ENCODE data around the gene FNDC8.
"Not testable (repeated sequence)": the region's sequence is repeated elsewhere in the genome, so short reads cannot be mapped to it uniquely, and the experiment has no call there.

Gene FNDC8

DNA sequence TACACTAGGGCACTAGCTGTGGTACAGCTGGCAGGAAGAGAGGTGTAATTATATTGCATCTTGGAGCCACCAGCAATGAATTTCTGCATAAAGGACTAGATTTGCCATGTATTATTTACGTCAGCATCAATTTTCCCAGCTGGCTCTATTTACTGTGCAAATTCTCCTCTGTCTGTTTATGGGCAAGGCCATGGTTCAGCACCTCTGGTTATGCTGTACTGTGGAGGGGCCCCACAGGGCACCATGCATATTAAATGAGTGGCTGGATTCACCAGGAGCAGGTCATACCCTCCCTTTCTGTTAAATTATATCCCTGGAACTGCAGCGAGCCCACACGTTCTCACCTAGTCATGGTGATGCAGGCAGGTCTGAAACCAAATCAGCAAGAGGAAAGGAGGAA is 21.5 kb upstream of the FNDC8 start:
- H3K36me3 ChIP-seq, result peaks cover 4% of the 10 kb centered on the region
- no peak overlapping the region for H3K4me3 ChIP-seq (ENCODE audit: low read depth in 1 of 2, low read length in 1 of 2)
- H3K4me1 ChIP-seq (ENCODE audit: control insufficient read depth in 1 of 2, insufficient read depth in 1 of 2, low read depth in 1 of 2, low read length in 1 of 2), result peaks cover 47 to 48% of the 10 kb centered on the region in 2 experiments
- no peaks in the 10 kb centered on the region for H3K9me3 ChIP-seq
- H3K27ac ChIP-seq, result peak overlapping the region; percentile 72
- no peaks in the 10 kb centered on the region for H3K27me3 ChIP-seq
- TF ChIP-seq, protein P1, sequence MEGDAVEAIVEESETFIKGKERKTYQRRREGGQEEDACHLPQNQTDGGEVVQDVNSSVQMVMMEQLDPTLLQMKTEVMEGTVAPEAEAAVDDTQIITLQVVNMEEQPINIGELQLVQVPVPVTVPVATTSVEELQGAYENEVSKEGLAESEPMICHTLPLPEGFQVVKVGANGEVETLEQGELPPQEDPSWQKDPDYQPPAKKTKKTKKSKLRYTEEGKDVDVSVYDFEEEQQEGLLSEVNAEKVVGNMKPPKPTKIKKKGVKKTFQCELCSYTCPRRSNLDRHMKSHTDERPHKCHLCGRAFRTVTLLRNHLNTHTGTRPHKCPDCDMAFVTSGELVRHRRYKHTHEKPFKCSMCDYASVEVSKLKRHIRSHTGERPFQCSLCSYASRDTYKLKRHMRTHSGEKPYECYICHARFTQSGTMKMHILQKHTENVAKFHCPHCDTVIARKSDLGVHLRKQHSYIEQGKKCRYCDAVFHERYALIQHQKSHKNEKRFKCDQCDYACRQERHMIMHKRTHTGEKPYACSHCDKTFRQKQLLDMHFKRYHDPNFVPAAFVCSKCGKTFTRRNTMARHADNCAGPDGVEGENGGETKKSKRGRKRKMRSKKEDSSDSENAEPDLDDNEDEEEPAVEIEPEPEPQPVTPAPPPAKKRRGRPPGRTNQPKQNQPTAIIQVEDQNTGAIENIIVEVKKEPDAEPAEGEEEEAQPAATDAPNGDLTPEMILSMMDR (IDR thresholded peaks at IDR 0.05), result no peak

DNA sequence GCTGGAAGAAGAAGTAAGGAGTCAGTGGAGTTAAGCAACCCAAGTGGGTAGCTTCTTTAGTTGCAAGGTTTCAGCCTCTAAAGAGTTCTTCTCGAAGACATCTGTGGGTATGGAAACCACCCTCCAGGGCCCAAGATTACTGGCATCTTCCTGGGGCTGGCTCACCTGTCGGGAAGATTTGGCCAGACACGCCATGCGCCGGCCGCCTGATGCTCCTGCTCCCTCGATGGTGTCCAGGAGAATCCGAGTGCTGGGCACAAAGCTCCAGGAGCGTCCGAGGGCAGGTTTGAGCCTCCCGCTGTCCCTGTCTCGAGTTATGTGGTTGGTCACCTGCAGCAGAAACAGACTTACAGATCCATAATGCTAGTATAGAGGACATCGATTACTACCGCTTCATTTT is 20.4 kb upstream of the FNDC8 start:
- H3K27ac ChIP-seq, result peak overlapping the region; percentile 72

DNA sequence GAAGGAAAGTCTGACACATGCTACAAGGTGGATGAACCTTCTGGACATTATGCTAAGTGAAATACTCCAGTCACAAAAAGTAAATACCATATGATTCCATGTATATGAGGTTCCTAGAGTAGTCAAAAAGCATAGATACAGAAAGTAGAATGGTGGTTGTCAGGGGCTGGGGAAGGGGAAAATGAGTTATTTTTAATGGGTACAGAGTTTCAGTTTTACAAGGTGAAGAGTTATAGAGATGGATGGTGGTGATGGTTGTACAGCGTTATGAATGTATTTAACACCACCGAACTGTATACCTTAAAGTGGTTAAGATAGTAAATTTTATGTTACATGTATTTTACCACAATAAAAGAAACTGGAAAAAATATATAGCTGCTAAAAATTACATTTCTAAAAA is 19.7 kb upstream of the FNDC8 start:
- peaks cover 45 to 46% of the 10 kb centered on the region in 2 experiments for H3K4me1 ChIP-seq (ENCODE audit: control insufficient read depth in 1 of 2, insufficient read depth in 1 of 2, low read depth in 1 of 2, low read length in 1 of 2)
- H3K36me3 ChIP-seq, result peaks cover 18% of the 10 kb centered on the region
- TF ChIP-seq, protein P1 (IDR thresholded peaks at IDR 0.05), result no peak

More for the DNA sequence above, 20.4 kb upstream of the FNDC8 start:
- H3K9me3 ChIP-seq, result no peaks in the 10 kb centered on the region
- TF ChIP-seq, protein P1 (IDR thresholded peaks at IDR 0.05), result no peak
- H3K36me3 ChIP-seq, result peaks cover 13% of the 10 kb centered on the region
- peaks cover 45 to 46% of the 10 kb centered on the region in 2 experiments for H3K4me1 ChIP-seq (ENCODE audit: control insufficient read depth in 1 of 2, insufficient read depth in 1 of 2, low read depth in 1 of 2, low read length in 1 of 2)
- no peak overlapping the region for H3K4me3 ChIP-seq (ENCODE audit: low read depth in 1 of 2, low read length in 1 of 2)
- no peaks in the 10 kb centered on the region for H3K27me3 ChIP-seq

DNA sequence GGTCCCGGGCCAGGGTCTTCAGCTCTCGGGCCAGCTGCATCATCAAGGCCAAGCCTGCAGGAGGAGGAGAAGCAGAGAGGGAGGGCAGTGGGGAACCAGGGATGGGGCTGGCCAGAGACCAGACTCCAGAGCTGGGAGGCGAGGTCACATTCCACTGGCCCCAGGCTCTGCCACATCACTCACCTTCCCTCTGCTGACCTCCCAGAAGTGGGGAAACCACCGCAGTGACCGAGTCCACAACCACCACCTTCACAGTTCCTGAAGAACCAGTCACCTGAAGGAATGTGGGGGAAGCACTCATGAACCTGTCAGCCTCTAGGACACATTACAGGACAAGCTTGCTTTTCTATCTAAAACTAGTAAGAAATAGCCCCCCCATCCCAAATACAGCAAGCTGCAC is 18.1 kb upstream of the FNDC8 start:
- Histone ChIP-seq H3K27ac (no peak overlapping the region), H3K4me1 (ENCODE audit: control insufficient read depth in 1 of 2, insufficient read depth in 1 of 2, low read depth in 1 of 2, low read length in 1 of 2) (peaks cover 41% of the 10 kb centered on the region in 2 experiments), H3K27me3 (no peaks in the 10 kb centered on the region), H3K36me3 (peaks cover 18% of the 10 kb centered on the region), H3K4me3 (ENCODE audit: low read depth in 1 of 2, low read length in 1 of 2) (no peak overlapping the region), H3K9me3 (no peaks in the 10 kb centered on the region)
- TF ChIP-seq, protein P1 (IDR thresholded peaks at IDR 0.05), result no peak

More for the DNA sequence above, 19.7 kb upstream of the FNDC8 start:
- H3K4me3 ChIP-seq (ENCODE audit: low read depth in 1 of 2, low read length in 1 of 2), result no peak overlapping the region
- no peaks in the 10 kb centered on the region for H3K27me3 ChIP-seq
- no peaks in the 10 kb centered on the region for H3K9me3 ChIP-seq
- H3K27ac ChIP-seq, result peak overlapping the region; percentile 72

DNA sequence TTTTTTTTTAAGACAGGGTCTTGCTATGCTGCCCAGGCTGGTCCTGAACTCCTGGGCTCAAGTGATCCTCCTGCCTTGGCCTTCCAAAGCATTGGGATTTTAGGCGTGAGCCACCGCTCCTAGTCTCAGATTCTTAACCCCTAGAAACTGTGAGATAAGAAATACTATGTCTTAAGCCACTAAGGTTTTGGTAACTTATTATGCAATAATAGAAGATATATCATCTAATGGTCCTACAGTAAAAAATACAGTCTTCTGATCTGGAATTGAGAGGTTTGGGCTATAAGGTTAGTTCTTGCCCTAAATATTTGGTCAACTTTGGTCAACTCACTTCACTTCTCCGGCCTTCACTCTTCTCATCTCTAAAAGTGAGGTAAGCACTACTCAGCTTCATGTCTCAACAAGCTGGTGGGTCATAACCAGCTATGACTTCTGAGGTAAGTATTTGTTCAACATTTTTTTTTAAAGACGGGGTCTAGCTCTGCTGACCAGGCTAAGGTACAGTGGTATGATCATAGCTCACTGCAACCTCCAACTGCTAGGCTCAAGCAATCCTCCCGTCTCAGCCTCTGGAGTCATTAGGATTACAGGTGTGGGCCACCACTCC is 16.5 kb upstream of the FNDC8 start:
- H3K36me3 ChIP-seq, result peaks cover 18% of the 10 kb centered on the region
- TF ChIP-seq, protein P1 (IDR thresholded peaks at IDR 0.05), result no peak

DNA sequence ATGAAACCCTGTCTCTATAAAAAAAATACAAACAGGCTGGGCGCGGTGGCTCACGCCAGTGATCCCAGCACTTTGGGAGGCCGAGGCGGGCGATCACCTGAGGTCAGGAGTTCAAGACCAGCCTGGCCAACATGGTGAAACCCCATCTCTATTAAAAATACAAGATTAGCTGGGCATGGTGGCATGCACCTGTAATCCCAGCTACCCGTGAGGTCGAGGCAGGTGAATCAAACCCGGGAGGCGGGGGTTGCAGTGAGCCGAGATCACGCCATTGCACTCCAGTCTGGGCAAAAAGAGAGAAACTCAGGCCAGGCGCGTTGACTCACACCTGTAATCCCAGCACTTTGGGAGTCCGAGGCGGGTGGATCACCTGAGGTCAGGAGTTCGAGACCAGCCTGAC is 10.6 kb upstream of the FNDC8 start:
- not testable (repeated sequence) for H3K27me3 ChIP-seq; H3K4me3 ChIP-seq (ENCODE audit: low read depth in 1 of 2, low read length in 1 of 2); H3K27ac ChIP-seq; H3K9me3 ChIP-seq; H3K4me1 ChIP-seq (ENCODE audit: control insufficient read depth in 1 of 2, insufficient read depth in 1 of 2, low read depth in 1 of 2, low read length in 1 of 2); H3K36me3 ChIP-seq

More for the DNA sequence above, 16.5 kb upstream of the FNDC8 start:
- Histone ChIP-seq H3K4me1 (ENCODE audit: control insufficient read depth in 1 of 2, insufficient read depth in 1 of 2, low read depth in 1 of 2, low read length in 1 of 2) (peaks cover 24% of the 10 kb centered on the region in 2 experiments), H3K27me3 (no peaks in the 10 kb centered on the region), H3K9me3 (no peaks in the 10 kb centered on the region), H3K4me3 (ENCODE audit: low read depth in 1 of 2, low read length in 1 of 2) (no peak overlapping the region), H3K27ac (no peak overlapping the region)
